Umbilical cord (tissue), 2 donors: ENCODE results near the gene IDH3B. TPM values are rescaled to one million over a fixed set of nuclear protein-coding genes. Genes with fewer than 3 reads are reported as not detected.
A peak's percentile ranks its signal among the peaks of the same experiment; 100 is the strongest.

Experiments
- DNase-seq: peaks from one replicate; pipeline ENCODE4 v3.0.0-alpha.2; 2015; ENCODE audit warnings: low spot score
- total RNA-seq: library from RNA; depleted of rRNA; stranded (reverse); fragments of >200 nt; gene quantifications from one replicate; pipeline ENCODE4 v1.2.3, GENCODE V29; 2014; ENCODE audit warnings: low replicate concordance; ENCODE audit not compliant: insufficient read depth

The IDH3B gene
- total RNA-seq, 1 donor from 2014 or later: 60.2 TPM

DNA sequence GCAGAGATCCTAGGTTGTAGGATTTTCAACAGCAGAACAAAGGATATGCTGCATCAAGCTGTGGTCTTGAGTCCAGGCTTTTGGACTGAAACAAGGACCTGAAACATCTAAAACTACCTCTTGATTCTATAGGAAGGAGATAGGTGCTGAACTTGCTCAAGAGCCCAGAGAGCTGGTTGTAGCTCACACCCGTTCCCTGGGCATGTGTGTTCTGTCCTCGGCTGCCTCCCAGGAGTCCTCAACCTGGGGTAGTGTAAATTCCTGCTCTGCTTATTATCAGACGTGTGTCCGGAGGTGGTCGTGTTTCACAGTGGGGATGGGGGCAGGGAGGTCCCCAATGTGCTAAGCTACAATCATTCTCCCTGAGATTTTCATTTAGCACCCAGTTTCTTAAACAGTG lies 6.8 kb downstream of the IDH3B start:
- no peak for DNase-seq

DNA sequence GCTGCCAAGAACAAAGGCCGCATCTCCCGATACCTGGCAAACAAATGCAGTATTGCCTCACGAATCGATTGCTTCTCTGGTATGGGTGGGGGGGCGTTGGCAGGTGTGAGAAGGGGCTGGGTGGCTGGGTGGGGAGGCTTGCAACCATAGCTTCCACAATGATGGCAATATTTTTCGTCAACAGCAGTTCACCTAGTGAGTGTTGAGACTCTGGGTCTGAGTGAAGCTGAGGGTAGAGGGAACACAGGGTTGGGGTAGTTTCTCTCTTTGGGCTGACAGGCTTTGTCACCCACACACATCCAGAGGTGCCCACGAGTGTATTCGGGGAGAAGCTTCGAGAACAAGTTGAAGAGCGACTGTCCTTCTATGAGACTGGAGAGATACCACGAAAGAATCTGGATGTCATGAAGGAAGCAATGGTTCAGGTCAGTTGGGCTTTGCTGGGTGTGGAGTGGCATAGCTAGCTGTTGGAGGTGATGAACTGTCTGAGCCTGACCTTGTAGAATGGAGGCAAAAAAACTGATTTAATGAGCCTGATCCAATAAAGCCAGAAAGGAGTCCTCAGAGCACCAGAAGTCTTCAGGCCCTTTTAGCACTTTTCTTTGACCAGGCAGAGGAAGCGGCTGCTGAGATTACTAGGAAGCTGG lies 7.4 kb downstream of the IDH3B start:
- DNase-seq: no peak

DNA sequence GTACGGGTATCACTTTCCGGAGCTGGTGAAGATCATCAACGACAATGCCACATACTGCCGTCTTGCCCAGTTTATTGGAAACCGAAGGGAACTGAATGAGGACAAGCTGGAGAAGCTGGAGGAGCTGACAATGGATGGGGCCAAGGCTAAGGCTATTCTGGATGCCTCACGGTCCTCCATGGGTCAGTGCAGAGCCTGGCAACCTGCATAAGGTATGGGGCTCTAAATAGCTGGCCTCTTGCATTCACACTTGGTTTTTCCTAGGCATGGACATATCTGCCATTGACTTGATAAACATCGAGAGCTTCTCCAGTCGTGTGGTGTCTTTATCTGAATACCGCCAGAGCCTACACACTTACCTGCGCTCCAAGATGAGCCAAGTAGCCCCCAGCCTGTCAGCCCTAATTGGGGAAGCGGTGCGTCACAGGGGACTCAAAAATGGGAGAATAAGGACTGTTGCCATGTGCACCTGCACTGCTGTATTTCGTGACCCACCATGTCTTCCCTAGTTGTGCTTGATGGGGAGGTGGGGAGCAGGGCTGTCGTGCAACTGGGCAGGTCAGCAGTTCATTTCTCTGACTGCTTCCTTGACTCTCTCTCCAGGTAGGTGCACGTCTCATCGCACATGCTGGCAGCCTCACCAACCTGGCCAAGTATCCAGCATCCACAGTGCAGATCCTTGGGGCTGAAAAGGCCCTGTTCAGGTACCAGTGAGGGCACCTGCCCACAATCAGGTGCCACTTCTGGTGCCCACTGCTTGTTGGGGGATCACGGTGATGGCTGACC lies 8.5 kb downstream of the IDH3B start:
- DNase-seq: no peak

DNA sequence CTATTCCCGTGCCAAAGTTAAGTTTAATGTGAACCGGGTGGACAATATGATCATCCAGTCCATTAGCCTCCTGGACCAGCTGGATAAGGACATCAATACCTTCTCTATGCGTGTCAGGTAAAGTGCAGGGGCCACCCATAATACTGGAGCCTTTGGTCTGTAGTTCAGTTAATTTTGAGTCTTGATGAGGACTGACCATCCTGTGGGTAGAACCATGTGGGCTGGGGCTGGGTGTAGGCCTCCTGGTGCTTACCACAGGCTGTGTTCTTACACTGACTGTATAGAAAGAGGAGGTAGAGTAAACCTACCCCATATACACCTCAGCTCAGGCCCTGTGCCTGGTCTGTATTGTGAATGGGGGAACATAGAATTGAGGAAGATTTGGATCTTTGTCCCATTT lies 9.2 kb downstream of the IDH3B start:
- DNase-seq: no peak

DNA sequence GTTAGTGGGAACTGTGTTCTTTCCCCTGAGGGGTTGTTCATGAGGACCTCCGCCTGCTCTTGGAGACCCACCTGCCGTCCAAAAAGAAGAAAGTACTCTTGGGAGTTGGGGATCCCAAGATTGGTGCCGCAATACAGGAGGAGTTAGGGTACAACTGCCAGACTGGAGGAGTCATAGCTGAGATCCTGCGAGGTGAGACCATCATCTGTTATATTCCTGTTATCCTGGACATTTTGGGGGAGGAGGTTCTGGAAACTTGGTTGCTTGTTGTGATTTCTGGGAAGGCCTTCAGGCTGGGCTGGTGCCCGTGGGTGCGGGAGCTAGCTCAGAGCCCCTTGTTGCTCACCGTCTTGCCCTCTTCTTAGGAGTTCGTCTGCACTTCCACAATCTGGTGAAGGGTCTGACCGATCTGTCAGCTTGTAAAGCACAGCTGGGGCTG lies 9.6 kb downstream of the IDH3B start:
- DNase-seq: no peak

DNA sequence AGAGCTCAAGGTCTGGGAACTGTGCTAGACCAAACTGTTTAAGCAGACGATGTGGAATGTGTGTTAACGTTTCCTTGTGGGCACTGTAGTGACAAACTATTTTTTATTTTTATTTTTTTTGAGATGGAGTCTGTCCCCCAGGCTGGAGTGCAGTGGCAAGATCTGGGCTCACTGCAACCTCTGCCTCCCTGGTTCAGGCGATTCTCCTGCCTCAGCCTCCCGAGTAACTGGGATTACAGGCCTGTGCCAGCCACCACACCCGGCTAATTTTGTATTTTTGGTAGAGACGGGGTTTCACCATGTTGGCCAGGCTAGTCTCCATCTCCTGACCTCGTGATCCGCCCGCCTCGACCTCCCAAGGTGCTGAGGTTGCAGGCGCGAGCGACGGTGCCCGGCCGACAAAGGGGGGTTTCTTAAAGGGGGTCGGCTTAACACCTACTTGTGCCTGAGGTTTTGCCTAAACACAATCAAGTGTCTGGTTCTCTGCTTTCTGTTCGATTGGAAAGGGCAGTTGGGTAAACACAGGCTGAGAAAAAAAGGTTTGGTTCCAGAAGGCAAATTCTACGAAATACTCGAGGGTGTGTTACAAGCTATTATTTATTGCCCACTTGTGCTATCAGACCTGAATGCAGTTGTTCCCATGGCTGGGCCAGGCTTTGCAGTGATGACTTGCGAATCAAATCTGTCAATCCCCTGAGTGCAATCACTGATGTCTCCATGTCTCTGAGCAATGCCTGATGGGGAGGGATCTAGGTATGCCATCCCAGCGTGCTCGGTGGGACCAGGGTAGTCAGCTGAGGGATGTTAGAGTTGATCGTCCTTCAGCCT lies 10.2 kb downstream of the IDH3B start:
- DNase-seq: no peak

DNA sequence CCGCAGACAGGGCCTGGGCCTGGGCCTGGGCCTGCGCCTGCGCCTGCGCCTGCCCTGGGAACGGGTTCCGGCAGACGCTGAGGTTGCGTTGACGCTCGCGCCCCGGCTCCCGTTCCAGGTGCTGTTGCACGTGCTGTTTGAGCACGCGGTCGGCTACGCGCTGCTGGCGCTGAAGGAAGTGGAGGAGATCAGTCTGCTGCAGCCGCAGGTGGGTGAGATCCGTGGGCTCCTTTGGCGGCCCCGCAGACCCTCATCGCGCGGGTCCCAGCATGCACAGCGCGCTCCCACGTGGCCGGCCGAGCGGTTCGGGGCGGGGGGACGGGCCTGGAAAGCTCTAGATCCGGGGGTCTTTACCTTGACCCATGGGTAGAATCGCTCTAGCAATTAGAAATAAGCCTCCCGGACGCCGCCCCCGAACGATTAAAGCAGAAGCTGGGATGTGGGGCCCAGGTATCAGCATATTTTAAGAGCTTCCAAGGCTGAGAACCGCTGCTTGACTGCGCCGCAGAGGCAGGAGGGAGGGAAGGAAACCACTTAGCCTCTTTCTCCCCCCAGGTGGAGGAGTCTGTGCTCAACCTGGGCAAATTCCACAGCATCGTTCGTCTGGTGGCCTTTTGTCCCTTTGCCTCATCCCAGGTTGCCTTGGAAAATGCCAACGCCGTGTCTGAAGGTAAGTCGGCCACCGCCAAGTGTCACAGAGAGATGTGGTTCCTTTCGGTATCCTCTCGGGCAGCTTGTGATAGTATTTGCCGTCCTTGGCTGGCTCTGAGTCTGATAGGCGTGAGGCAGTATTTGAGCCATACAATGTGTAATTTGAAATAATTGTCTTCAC lies 11.1 kb downstream of the IDH3B start:
- DNase-seq: peak; percentile 55

DNA sequence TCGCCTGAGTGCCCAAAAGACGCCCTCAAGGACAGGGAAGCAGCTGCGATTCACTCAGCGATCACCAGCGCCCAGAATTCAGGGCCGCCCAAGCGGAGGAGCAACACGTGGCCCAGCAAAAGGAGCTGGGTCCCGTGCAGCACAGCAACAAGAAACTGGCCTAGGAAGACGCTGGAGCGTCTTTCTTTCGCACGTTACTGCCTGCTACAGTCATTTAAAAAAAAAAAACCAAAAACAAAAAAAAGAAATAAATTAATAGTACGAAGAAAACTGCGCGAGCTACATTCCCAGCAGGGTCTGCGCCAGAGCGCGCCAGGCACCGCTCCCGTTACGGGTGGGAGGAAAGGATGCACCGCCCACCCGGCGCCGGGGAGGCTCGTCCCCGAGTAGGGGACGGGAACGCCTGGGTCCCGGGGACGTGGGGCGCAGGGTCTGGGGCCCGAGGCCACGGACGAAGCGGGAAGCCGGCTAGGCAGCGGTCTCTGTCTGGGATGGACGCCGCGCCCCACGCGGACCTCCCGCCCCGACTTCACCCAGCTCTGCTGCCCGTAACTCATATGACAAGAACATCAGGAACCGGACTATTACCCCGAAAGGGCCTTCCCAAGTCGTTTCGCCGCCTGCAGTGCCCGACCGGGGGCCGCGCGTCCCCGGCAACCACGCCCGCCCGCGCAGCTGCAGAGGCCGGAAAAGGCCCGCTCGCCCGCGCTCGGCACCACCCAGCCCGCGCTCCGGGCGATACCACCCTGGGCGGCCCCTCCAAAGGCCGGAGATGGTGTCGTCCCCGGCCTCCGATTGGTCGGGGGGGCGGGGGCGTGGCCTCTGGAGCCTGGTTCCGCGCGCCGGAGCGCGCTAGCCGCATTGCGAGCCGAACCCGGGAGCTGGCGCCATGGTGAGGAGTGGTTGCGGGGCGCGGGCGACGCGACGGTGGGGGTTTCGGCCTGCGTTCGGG lies 12.0 kb downstream of the IDH3B start, which contains the start of gene NOP56:
NOP56 (plus strand) TSS at position 861 of the 952 bp plus-strand sequence; CDS start at position 890, 29 bp downstream.
- peak; percentile 94 for DNase-seq

DNA sequence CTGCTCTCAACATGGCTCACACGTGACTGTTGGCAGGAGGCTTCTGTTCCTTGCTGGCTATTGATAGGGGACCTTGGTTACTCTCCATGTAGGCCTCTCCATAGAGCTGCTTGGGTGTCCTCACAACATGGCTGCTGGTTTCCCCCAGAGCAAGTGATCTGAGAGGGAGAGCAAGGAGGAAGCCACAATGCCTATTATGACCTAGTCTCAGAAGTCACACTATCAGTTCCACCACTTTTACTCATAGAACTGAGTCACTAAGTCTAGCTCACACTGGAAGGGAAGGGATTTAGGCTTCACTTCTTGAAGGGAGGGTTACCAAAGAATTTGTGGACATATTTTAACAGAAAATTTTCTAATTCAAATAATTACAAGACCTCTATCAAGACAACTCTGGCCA lies 20.3 kb downstream of the IDH3B start:
- DNase-seq: no peak

DNA sequence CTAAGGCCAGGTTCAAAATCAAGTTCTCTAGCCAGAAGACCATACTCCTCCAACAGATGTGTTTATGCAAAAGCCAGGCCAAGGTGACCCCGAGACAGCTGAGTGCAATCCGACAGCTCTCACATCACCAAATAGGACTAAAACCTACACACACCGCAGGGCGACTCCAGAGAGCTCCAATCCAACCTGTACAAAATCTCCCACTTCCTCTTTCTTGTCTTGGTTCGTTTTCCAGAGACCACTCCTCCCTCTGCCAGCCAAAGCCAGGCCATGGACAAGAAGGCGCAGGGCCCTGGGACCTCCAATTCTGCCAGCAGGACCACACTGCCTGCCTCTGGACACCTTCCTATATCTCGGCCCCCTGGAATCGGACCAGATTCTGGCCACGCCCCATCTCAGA lies 23.1 kb downstream of the IDH3B start:
- no peak for DNase-seq

DNA sequence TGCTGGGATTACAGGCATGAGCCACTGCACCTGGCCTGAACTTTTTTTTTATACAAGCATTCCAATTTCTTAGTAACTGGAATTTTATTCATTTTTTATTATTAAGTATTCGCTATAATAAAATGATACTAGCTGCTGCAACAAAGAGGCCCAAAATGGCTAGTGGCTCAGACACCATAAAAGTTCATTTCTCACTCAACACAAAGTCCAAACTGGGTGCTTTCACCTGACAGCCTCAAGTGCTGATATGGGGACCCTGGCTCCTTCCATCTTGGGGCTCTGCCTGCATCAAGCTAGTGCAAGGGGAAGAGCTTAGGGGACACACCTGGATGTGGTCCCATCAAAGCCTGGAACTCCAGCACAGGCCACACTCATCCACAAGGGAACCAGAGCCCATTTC lies 23.8 kb downstream of the IDH3B start:
- DNase-seq: no peak

DNA sequence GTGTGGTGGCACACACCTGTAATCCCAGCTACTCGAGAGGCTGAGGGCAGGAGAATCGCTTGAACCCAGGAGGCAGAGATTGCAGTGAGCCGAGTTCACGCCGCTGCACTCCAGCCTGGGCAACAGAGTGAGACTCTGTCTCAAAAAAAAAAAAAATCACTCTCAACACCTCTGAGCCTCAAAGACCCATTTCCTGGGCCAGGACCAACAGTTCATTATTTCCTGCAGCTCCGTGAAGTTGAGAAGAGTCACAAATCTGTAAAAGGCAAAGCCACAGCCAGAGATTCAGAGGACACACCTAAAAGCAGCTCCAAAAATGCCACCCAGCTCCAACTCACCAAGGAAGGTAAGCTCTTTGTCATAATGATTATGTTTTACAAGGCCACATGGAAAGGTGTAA lies 26.8 kb downstream of the IDH3B start:
- no peak for DNase-seq

DNA sequence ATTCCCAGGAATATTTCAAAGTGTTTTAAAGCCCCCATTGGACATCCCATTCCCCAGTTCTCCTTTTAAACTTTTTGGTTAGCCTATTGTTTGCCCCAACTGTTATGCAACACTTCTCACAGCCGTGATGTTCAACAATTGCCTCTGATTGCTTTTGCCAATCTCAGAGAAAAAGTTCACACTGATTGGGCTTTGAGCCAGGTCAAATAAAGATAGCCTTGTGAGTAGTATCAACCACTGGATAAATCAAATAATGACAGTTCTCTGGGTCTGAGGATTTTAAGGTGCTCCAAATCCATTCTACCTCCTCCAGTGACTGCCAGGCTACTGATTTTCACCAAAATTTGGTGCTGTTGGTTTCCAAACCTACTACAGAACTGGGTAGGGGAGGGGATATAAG lies 30.6 kb downstream of the IDH3B start:
- no peak for DNase-seq

DNA sequence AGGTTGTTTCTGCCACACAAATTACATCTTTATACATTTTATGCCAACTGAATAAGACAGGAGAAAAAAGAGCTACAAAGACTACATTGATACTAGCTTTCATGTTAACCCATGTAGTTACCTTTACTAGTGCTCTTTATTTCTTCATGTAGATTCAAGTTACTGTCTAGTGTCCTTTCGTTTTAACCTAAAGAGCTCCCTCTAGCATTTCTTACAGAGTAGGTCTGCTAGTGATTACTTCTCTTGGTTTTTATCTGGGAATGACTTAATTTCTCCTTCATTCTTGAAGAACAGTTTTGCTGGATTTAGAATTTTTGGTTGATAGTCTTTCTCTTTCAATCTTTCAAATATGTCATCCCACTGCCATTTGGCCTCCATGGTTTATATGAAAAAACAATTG lies 32.8 kb downstream of the IDH3B start:
- no peak for DNase-seq

DNA sequence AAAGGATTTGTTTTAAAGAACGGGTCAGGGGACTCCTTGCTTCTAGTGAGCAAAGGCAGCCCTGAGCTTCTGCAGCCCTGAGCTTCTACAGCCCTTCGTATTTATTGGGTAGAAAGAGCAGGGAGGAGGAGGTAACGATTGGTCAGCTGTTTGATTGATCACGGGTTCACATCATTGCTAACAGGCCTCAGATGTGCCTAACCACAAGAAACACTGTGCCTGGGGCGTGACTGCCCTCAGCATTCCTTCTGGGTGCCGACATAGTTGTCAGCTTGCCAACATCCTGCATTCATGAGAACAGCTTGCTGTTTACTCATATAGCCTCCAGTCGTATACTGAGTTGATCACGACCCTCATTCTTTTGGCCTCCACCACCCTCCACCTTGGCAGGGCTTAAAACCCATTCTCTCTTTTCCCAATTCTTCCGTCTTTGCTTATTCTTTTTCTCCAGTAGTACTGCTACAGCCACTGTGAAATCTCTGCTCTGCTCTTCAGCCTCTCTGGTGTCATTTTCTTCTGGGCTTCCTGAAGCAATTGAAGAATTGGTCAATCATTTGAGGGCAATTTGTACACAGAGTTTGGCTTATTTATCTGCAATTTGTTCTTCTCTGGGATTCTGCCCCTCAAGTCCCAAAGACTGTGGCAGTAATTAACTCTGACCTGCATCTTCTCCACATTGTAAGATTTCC lies 37.0 kb downstream of the IDH3B start:
- DNase-seq: no peak

DNA sequence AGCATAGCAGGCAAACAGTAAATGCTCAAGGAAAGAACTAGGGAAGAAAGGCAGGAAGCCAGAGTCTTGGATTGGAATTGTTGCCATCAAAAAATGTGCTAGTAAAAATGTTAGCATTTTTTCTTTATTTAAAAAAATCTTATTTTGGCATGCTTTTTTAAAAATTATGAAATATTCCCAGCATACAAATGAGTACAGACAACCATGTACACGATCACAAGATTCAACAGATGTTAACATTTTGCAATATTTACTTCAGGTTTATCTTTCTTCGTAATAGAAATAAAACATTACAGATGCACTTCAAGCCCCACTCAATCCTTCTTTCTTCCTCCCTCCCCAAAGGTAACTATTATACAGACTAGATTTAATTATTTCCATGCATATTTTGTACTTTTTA lies 39.0 kb downstream of the IDH3B start:
- DNase-seq: no peak

DNA sequence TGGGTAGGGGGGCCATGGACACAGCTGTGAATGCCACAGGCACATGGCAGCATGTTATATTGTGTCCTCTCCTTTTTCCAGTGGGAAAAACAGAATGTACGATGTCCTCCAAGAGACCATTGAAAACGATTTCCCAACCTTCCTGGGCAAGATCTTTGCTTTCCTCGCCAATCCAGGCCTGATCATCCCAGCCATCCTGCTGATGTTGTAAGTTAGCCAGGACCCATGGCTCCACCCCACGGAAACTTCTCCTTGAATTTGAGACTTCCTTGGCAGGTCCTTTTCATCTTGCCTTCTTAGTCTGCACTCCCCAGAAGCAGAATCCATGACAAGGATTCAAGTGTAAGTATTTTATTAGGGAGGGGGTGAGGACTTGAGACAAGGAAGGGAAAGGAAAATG lies 39.8 kb downstream of the IDH3B start:
- no peak for DNase-seq

DNA sequence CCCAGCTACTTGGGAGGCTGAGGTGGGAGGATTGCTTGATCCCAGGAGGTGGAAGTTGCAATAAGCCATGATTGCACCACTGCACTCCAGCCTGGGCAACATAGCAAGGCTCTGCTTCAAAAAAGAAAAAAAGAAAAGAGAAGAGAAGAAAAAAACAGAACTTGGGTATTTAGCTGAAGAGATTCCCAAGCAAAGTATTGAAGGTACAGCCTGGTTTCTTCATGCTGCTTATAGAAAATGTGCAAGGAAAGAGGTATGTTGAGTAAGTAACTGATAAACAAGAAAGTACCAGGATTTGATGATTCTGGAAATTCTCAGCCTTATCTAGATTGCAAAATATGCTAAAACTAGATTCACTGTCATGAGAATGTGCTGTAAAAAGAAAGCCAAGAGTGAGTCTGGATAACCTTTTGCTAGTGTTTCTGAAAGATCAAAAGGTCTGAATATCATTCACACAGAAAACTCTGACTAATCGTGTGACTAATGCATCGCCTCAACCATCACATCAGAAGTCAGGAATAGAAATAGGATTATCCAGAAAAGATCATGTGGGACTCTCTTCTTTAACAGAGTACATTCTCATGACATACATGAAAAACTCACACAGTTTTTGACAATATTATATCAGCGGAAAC lies 43.9 kb downstream of the IDH3B start:
- no peak for DNase-seq

DNA sequence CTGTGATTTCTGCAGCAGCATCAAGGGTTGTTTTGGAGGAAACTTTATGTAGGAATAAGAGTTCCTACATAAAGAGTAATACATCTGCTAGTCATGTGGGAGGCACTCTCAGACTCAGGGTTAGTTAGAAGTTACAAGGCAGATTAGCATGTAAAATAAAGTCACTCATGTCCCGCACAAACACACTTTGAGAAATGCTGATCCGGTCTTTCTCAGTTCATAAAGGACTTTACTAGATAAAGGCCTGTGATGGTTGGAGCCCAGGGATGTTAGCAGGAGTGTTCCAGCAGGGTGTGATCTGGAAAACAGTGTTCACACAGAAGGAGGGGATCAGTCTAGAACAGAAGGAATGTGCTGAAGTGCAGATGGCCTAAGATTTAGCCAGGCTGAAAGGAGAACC lies 44.7 kb downstream of the IDH3B start:
- DNase-seq: no peak
